ENCODE measurements around the gene SLC7A9. TPM values are rescaled to one million over a fixed set of nuclear protein-coding genes. Genes with fewer than 3 reads are reported as not detected.
"Not testable (repeated sequence)": the region's sequence is repeated elsewhere in the genome, so short reads cannot be mapped to it uniquely, and the experiment has no call there.

Gene SLC7A9
- polyA plus RNA-seq, 3 donors, result 0.13 TPM; not detected in 2

- 95% methylated on average over 17 of the region's 19 CpGs for WGBS (ENCODE audit: insufficient coverage)
- Histone ChIP-seq H4K20me1 (ENCODE audit: insufficient read depth, low read length) (no peaks in the 10 kb centered on the region), H2AFZ (ENCODE audit: insufficient read depth, low read depth, low read length, poor library complexity, severe bottlenecking) (no peak overlapping the region), H3K4me1 (ENCODE audit: control insufficient read depth in 1 of 2, insufficient read depth in 2 of 2, low read length in 2 of 2) (no peaks in the 10 kb centered on the region), H3K4me3 (replicated peaks in 1 of 3; ENCODE audit: low read depth in 2 of 3, low read length in 3 of 3) (no peak overlapping the region), H3K9ac (ENCODE audit: insufficient read depth, low read length, poor library complexity, severe bottlenecking) (no peak overlapping the region), H3K27me3 (ENCODE audit: control insufficient read depth in 2 of 2, insufficient read depth in 2 of 2, low read length in 2 of 2) (no peaks in the 10 kb centered on the region), H3K36me3 (replicated peaks in 1 of 2; ENCODE audit: control insufficient read depth in 1 of 2, insufficient read depth in 2 of 2, low read length in 2 of 2) (no peaks in the 10 kb centered on the region), H3K9me3 (replicated peaks in 1 of 2; ENCODE audit: control insufficient read depth in 1 of 2, insufficient read depth in 1 of 2, low read length in 2 of 2) (no peaks in the 10 kb centered on the region), H3K4me2 (replicated peaks; ENCODE audit: extremely low read depth, low read length, poor library complexity, severe bottlenecking) (no peak overlapping the region), H3K27ac (ENCODE audit: low read depth in 1 of 2, low read length in 2 of 2) (no peak overlapping the region), H3K79me2 (ENCODE audit: insufficient read depth, low read length) (no peaks in the 10 kb centered on the region)
- no peaks in the 10 kb centered on the region for H3K4me1 Mint-ChIP-seq
- intact Hi-C loops (cut with micrococcal nuclease), result no loop called here
- H3K4me3 Mint-ChIP-seq, result no peak overlapping the region
- H3K27me3 Mint-ChIP-seq (ENCODE audit: low read depth in 3 of 3), result peaks cover 2 to 3% (median 2%) of the 10 kb centered on the region in 3 donors
- DNase-seq, result no peak
- no peaks in the 10 kb centered on the region for H3K36me3 Mint-ChIP-seq
- no peak for TF ChIP-seq CTCF (IDR thresholded peaks at IDR 0.05)
- no peak overlapping the region for H3K27ac Mint-ChIP-seq
- peaks cover 0 to 2% (median 0%) of the 10 kb centered on the region in 7 donors for H3K9me3 Mint-ChIP-seq
These were observed 1.2 kb downstream of the SLC7A9 start for GRCh38 chr19:32868206-32868950.

GRCh38 chr19:32867436-32867835, 2.1 kb downstream of the SLC7A9 start:
- H3K9me3 ChIP-seq (replicated peaks in 1 of 2; ENCODE audit: control insufficient read depth in 1 of 2, insufficient read depth in 1 of 2, low read length in 2 of 2); H4K20me1 ChIP-seq (ENCODE audit: insufficient read depth, low read length); H3K9me3 Mint-ChIP-seq; H3K9ac ChIP-seq (ENCODE audit: insufficient read depth, low read length, poor library complexity, severe bottlenecking); H3K4me2 ChIP-seq (replicated peaks; ENCODE audit: extremely low read depth, low read length, poor library complexity, severe bottlenecking); H2AFZ ChIP-seq (ENCODE audit: insufficient read depth, low read depth, low read length, poor library complexity, severe bottlenecking); H3K36me3 ChIP-seq (replicated peaks in 1 of 2; ENCODE audit: control insufficient read depth in 1 of 2, insufficient read depth in 2 of 2, low read length in 2 of 2); H3K27me3 ChIP-seq (ENCODE audit: control insufficient read depth in 2 of 2, insufficient read depth in 2 of 2, low read length in 2 of 2); H3K27ac ChIP-seq (ENCODE audit: low read depth in 1 of 2, low read length in 2 of 2); H3K4me3 Mint-ChIP-seq; H3K4me3 ChIP-seq (replicated peaks in 1 of 3; ENCODE audit: low read depth in 2 of 3, low read length in 3 of 3); H3K4me1 Mint-ChIP-seq; H3K79me2 ChIP-seq (ENCODE audit: insufficient read depth, low read length); H3K27ac Mint-ChIP-seq; intact Hi-C loops (cut with micrococcal nuclease); H3K4me1 ChIP-seq (ENCODE audit: control insufficient read depth in 1 of 2, insufficient read depth in 2 of 2, low read length in 2 of 2); H3K27me3 Mint-ChIP-seq (ENCODE audit: low read depth in 3 of 3); H3K36me3 Mint-ChIP-seq; DNase-seq: not testable (repeated sequence)
- 98% methylated on average over 9 of the region's 9 CpGs for WGBS (ENCODE audit: insufficient coverage)

Measured in CD14-positive monocyte (primary cell).